ENCODE results near the gene METTL23.

The METTL23 gene

DNA sequence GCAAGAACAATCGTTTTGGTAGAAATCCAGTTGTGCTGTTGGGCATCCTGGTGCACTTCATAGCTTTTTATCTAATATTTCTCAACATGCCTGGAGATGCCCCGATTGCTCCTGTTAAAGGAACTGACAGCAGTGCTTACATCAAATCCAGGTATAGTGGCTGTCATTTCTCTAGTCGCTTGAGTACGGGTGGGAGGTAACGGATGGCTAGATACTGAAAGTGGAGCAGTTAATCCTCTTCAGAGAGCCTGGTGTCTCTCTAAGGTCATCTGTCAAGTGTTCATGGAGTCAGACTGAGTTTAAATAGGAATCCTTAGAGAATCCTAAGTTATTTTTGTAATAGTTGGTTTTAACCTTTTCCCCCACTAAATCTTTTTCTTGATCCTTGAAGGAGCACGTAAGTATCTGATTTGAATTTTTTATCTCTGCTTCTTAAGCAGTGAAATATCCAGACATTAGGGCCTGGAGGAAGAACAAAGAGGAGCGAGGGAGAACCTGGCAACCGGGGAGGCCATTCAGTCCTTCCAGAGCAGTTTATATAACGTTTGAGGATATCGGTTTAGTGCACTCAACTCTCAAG lies 48.5 kb downstream of the METTL23 start:
- DNase-seq: peak; percentile 53

DNA sequence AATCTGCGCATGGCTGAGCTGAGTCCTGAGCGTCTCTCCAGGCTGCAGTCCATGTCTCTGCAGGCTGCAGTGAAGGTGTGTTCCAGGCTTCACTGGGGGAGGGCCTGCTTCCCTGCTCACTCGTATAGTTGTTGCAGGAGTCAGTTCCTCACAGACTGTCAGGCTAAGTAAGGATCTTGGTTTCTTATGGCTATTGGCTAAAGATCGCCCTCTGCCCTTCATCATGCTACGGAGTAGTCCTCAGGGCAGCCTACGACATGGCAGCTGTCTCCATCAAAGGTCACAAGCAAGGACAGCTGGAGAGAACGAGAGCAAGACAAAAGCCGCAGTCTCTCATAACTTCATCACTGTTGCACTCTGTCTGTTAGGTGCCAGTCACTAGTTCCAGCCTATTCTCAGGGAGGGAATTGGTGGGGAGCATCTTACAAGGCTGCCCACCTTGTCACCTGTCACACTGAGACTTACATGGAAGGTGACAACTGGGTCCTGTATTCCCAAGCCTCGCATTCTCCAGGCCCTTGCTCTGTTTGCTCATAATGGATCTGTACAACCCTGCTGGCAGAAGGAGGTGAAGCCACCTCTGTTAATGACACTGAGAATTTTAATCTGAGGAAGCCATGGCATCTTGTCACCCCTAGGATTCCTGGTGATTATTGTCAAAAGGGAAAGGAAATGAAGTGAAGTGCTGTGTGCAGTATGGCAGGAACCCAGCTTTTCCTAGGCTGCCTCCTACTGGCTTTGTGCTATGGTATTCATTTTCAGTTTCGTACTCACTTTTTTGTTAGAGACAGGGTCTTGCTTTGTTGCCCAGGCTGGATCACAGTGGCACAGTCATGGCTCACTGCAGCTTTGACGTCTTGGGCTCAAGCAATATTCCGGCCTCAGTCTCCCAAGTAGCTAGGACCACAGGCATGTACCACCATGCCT lies 54.7 kb downstream of the METTL23 start:
- peak; percentile 23 for DNase-seq

DNA sequence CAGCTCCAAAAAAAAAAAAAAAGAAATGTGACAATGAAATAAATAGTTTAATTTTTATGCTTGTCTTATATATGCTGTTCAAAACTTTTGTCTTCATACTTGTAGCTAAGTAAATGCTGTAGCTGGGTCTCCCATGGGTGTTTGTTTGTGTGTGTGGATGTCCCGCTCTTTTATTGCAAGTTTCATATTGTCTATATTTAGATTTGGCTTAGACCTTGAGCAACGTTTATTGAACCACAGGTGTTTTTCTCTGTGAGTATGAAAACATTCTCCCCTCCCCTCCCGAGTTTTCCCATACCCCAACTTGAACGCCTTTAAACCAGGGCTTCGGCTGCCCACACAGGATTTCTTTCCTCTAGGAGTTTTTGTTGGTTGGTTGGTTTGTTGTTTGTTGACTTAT lies 56.5 kb downstream of the METTL23 start:
- DNase-seq: no peak
